WTC11 (cell line): Measurements from ENCODE around the gene MTHFS. TPM values are rescaled to one million over a fixed set of nuclear protein-coding genes. Genes with fewer than 3 reads are reported as not detected.
A peak's percentile ranks its signal among the peaks of the same experiment; 100 is the strongest.

Experiments
- ATAC-seq: fragments of 200-7000 bp; cut with Tn5 transposase; 2 replicates; pipeline ENCODE4 v1.10.0; 2021; ENCODE audit warnings: mild to moderate bottlenecking, moderate library complexity
- CTCF ChIA-PET: fragments of 300-600 bp; sonication (Branson Sonifier 250); formaldehyde crosslinking; loops from one replicate; lab custom pipeline; 2021; ENCODE audit warnings: antibody characterized with exemption; lab: Charles Lee
- POLR2A ChIA-PET: fragments of 350-600 bp; sonication (Branson Sonifier 250); formaldehyde crosslinking; loops from one replicate; lab custom pipeline; 2021; ENCODE audit warnings: antibody characterized with exemption; lab: Charles Lee
- DNase-seq: peaks from one replicate; pipeline ENCODE4 v3.0.0; 2021; ENCODE audit warnings: low spot score
- H3K27ac Mint-ChIP-seq: 2 replicates; pipeline ENCODE4 v1.8.0; 2021; ENCODE audit warnings: mixed read lengths
- H3K27me3 Mint-ChIP-seq: 2 replicates; pipeline ENCODE4 v1.8.0; 2021; ENCODE audit warnings: low read depth, mild to moderate bottlenecking, moderate library complexity, mixed read lengths
- H3K36me3 Mint-ChIP-seq: 2 replicates; pipeline ENCODE4 v1.8.0; 2021; ENCODE audit warnings: mixed read lengths
- H3K4me1 Mint-ChIP-seq: 2 replicates; pipeline ENCODE4 v1.8.0; 2022; ENCODE audit warnings: mixed read lengths
- H3K4me3 Mint-ChIP-seq: 2 replicates; pipeline ENCODE4 v1.8.0; 2021; ENCODE audit warnings: mild to moderate bottlenecking, moderate library complexity, mixed read lengths
- H3K9me3 Mint-ChIP-seq: 2 replicates; pipeline ENCODE4 v1.8.0; 2021; ENCODE audit warnings: mixed read lengths
- ESRRA ChIP-seq: sonication (generic); formaldehyde crosslinking; IDR thresholded peaks from 2 replicates; pipeline ENCODE4 v1.8.1; 2022; ENCODE audit warnings: mild to moderate bottlenecking, missing genetic modification reagents, borderline replicate concordance
- GRHL2 ChIP-seq: fragments of 250-450 bp; sonication (Bioruptor Pico); IDR thresholded peaks from 2 replicates; pipeline ENCODE4 v1.8.0; 2022; ENCODE audit warnings: mild to moderate bottlenecking, moderate library complexity; ENCODE audit not compliant: insufficient replicate concordance, severe bottlenecking
- KAT7 ChIP-seq: sonication (generic); formaldehyde crosslinking; IDR thresholded peaks from 2 replicates; pipeline ENCODE4 v1.8.1; 2023; ENCODE audit warnings: missing genetic modification reagents, mild to moderate bottlenecking, borderline replicate concordance
- MXD4 ChIP-seq: fragments of 250-450 bp; sonication (Bioruptor Pico); IDR thresholded peaks from 2 replicates; pipeline ENCODE4 v1.8.0; 2021; ENCODE audit warnings: mild to moderate bottlenecking, moderate library complexity, borderline replicate concordance
- NFYB ChIP-seq: sonication (generic); formaldehyde crosslinking; conservative IDR thresholded peaks from 2 replicates; pipeline ENCODE4 v1.8.0; 2022; ENCODE audit warnings: low read depth, missing genetic modification reagents
- NR3C1 ChIP-seq: sonication (generic); formaldehyde crosslinking; conservative IDR thresholded peaks from 2 replicates; pipeline ENCODE4 v1.8.1; 2023; ENCODE audit warnings: low read depth, mild to moderate bottlenecking, missing genetic modification reagents
- PRRX2 ChIP-seq: fragments of 250-450 bp; sonication (Bioruptor Pico); IDR thresholded peaks from 2 replicates; pipeline ENCODE4 v1.8.0; 2021; ENCODE audit warnings: mild to moderate bottlenecking
- SMAD4 ChIP-seq: sonication (generic); formaldehyde crosslinking; IDR thresholded peaks from 2 replicates; pipeline ENCODE4 v1.8.0; 2022; ENCODE audit warnings: mild to moderate bottlenecking, missing genetic modification reagents
- SOX15 ChIP-seq: fragments of 250-450 bp; sonication (Bioruptor Pico); IDR thresholded peaks from 2 replicates; pipeline ENCODE4 v1.9.0; 2021; ENCODE audit warnings: mild to moderate bottlenecking
- ZNF121 ChIP-seq: sonication (generic); formaldehyde crosslinking; IDR thresholded peaks from 2 replicates; pipeline ENCODE4 v1.8.0; 2023; ENCODE audit warnings: missing genetic modification reagents
- ZNF396 ChIP-seq: fragments of 250-450 bp; sonication (Bioruptor Pico); IDR thresholded peaks from 2 replicates; pipeline ENCODE4 v1.8.0; 2021; ENCODE audit warnings: mild to moderate bottlenecking, moderate library complexity, borderline replicate concordance
- ZNF416 ChIP-seq: fragments of 250-450 bp; sonication (Bioruptor Pico); IDR thresholded peaks from 2 replicates; pipeline ENCODE4 v1.9.0; 2021; ENCODE audit warnings: mild to moderate bottlenecking, inconsistent platforms
- ZNF423 ChIP-seq: fragments of 250-450 bp; sonication (Bioruptor Pico); IDR thresholded peaks from 2 replicates; pipeline ENCODE4 v2.1.2; 2022; ENCODE audit warnings: mild to moderate bottlenecking, moderate library complexity
- total RNA-seq: library from RNA; stranded (reverse); gene quantifications from 3 replicates; pipeline ENCODE4 v1.2.3, GENCODE V29; 2021
- TF ChIP-seq, protein P1 (sequence below): sonication (generic); formaldehyde crosslinking; conservative IDR thresholded peaks from 2 replicates; pipeline ENCODE4 v1.8.1; 2023; ENCODE audit warnings: mild to moderate bottlenecking, low read depth, missing genetic modification reagents, moderate library complexity
- TF ChIP-seq, protein P2 (sequence below): sonication (generic); formaldehyde crosslinking; IDR thresholded peaks from 2 replicates; pipeline ENCODE4 v1.8.0; 2023; ENCODE audit warnings: mild to moderate bottlenecking, missing genetic modification reagents
- TF ChIP-seq, protein P3 (sequence below): sonication (generic); formaldehyde crosslinking; conservative IDR thresholded peaks from 2 replicates; pipeline ENCODE4 v1.8.1; 2022; ENCODE audit warnings: mild to moderate bottlenecking, missing genetic modification reagents
- TF ChIP-seq, protein P4 (sequence below): fragments of 250-450 bp; sonication (Bioruptor Pico); IDR thresholded peaks from 2 replicates; pipeline ENCODE4 v1.9.0; 2021; ENCODE audit warnings: mild to moderate bottlenecking
- TF ChIP-seq, protein P5 (sequence below): fragments of 250-450 bp; sonication (Bioruptor Pico); conservative IDR thresholded peaks from 2 replicates; pipeline ENCODE4 v1.9.0; 2021; ENCODE audit warnings: mild to moderate bottlenecking
- TF ChIP-seq, protein P6 (sequence below): sonication (generic); formaldehyde crosslinking; IDR thresholded peaks from 2 replicates; pipeline ENCODE4 v1.8.1; 2023; ENCODE audit warnings: mild to moderate bottlenecking, moderate library complexity, missing genetic modification reagents
- TF ChIP-seq, protein P7 (sequence below): sonication (generic); formaldehyde crosslinking; IDR thresholded peaks from 2 replicates; pipeline ENCODE4 v1.8.0; 2022; ENCODE audit warnings: mild to moderate bottlenecking, missing genetic modification reagents

Gene MTHFS
- total RNA-seq, 1 experiment from 2014 or later = 24.8 TPM

DNA sequence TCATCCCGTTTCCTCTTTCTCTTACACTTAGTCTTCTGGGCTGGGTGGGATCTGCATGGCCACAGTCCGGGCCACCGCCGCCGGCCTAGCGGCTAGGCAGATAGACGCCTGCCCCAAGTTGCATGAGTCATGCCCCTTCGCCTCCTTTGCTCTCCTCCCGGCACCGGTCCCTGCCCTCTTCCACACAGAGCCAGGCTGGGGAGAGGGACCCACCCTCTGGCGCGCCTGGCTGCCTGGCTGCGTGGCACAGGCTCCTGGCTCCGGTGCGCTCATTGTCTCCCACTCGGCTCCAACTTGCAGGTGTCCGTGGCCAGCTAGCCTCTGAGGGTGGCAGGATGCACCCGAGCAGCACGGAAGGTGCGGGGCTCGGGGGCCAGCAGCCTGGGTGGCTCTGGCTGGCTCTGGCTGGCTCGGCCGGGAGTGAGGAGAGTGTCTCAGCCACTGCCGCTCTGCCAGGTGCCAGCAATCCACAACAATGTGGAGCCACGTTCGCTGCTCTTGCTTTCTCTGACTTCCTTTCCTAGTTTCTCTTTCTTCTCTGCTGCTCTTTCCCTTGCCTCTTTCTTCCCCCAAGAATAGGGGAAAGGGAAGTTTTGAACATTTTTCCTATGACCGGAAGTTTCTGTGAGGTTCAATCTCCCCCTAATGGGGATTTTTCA lies 22.4 kb upstream of the MTHFS start:
- H3K4me1 Mint-ChIP-seq = peaks cover 31% of the 10 kb centered on the region
- POLR2A ChIA-PET = no interaction called here
- peak; percentile 32 for DNase-seq
- CTCF ChIA-PET = no interaction called here
- H3K27me3 Mint-ChIP-seq = no peaks in the 10 kb centered on the region; the same call in 1 of the 2 replicates
- TF ChIP-seq, protein P1, sequence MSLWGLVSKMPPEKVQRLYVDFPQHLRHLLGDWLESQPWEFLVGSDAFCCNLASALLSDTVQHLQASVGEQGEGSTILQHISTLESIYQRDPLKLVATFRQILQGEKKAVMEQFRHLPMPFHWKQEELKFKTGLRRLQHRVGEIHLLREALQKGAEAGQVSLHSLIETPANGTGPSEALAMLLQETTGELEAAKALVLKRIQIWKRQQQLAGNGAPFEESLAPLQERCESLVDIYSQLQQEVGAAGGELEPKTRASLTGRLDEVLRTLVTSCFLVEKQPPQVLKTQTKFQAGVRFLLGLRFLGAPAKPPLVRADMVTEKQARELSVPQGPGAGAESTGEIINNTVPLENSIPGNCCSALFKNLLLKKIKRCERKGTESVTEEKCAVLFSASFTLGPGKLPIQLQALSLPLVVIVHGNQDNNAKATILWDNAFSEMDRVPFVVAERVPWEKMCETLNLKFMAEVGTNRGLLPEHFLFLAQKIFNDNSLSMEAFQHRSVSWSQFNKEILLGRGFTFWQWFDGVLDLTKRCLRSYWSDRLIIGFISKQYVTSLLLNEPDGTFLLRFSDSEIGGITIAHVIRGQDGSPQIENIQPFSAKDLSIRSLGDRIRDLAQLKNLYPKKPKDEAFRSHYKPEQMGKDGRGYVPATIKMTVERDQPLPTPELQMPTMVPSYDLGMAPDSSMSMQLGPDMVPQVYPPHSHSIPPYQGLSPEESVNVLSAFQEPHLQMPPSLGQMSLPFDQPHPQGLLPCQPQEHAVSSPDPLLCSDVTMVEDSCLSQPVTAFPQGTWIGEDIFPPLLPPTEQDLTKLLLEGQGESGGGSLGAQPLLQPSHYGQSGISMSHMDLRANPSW = no peak
- no peak for TF ChIP-seq NR3C1 (CRISPR knock-in tag)
- TF ChIP-seq, protein P2, sequence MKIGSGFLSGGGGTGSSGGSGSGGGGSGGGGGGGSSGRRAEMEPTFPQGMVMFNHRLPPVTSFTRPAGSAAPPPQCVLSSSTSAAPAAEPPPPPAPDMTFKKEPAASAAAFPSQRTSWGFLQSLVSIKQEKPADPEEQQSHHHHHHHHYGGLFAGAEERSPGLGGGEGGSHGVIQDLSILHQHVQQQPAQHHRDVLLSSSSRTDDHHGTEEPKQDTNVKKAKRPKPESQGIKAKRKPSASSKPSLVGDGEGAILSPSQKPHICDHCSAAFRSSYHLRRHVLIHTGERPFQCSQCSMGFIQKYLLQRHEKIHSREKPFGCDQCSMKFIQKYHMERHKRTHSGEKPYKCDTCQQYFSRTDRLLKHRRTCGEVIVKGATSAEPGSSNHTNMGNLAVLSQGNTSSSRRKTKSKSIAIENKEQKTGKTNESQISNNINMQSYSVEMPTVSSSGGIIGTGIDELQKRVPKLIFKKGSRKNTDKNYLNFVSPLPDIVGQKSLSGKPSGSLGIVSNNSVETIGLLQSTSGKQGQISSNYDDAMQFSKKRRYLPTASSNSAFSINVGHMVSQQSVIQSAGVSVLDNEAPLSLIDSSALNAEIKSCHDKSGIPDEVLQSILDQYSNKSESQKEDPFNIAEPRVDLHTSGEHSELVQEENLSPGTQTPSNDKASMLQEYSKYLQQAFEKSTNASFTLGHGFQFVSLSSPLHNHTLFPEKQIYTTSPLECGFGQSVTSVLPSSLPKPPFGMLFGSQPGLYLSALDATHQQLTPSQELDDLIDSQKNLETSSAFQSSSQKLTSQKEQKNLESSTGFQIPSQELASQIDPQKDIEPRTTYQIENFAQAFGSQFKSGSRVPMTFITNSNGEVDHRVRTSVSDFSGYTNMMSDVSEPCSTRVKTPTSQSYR (CRISPR knock-in tag) = no peak
- no peak for TF ChIP-seq SOX15 (CRISPR knock-in tag)
- no peak for TF ChIP-seq MXD4 (CRISPR knock-in tag)
- TF ChIP-seq SMAD4 (CRISPR knock-in tag) = no peak
- no peak for TF ChIP-seq KAT7 (CRISPR knock-in tag)
- no peak for TF ChIP-seq ZNF423
- no peak for TF ChIP-seq ZNF396 (CRISPR knock-in tag)
- TF ChIP-seq ZNF121 = no peak
- no peak for TF ChIP-seq PRRX2 (CRISPR knock-in tag)
- TF ChIP-seq ESRRA (CRISPR knock-in tag) = no peak
- no peak for TF ChIP-seq NFYB
- no peak for TF ChIP-seq ZNF416 (CRISPR knock-in tag)
- TF ChIP-seq, protein P3, sequence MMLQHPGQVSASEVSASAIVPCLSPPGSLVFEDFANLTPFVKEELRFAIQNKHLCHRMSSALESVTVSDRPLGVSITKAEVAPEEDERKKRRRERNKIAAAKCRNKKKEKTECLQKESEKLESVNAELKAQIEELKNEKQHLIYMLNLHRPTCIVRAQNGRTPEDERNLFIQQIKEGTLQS = no peak
- peak; percentile 4 for ATAC-seq
- peaks cover 79% of the 10 kb centered on the region for H3K36me3 Mint-ChIP-seq
- H3K4me3 Mint-ChIP-seq = peak overlapping the region; percentile 53
- H3K27ac Mint-ChIP-seq = peak overlapping the region; percentile 93
- H3K9me3 Mint-ChIP-seq = peaks cover 60% of the 10 kb centered on the region

DNA sequence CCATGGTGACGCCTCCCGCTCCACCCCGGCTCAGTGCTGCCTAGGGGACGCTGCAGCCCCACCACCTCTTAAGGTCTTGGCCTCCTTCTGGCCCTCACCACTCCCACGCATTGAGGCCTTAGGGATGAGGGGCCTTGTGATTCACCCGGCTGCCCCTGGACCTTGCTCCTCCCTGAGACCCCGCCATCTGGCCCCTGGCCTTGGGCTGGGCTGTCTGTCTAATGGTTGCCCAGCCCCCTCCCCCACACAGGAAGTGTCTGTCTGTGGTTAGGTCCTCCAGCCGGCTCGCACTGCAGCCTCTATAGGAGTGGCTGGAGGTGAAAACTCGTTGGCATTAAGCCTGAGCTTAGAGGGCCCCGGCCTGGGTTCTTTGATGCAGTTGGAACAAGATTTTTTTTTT lies 21.5 kb upstream of the MTHFS start:
- H3K4me3 Mint-ChIP-seq = no peak overlapping the region
- peaks cover 67% of the 10 kb centered on the region for H3K9me3 Mint-ChIP-seq
- POLR2A ChIA-PET = no interaction called here
- TF ChIP-seq GRHL2 (CRISPR knock-in tag) (no peak), KAT7 (CRISPR knock-in tag) (no peak), ZNF121 (no peak)
- TF ChIP-seq, protein P4, sequence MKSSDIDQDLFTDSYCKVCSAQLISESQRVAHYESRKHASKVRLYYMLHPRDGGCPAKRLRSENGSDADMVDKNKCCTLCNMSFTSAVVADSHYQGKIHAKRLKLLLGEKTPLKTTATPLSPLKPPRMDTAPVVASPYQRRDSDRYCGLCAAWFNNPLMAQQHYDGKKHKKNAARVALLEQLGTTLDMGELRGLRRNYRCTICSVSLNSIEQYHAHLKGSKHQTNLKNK = no peak
- TF ChIP-seq, protein P1 = no peak
- TF ChIP-seq, protein P5, sequence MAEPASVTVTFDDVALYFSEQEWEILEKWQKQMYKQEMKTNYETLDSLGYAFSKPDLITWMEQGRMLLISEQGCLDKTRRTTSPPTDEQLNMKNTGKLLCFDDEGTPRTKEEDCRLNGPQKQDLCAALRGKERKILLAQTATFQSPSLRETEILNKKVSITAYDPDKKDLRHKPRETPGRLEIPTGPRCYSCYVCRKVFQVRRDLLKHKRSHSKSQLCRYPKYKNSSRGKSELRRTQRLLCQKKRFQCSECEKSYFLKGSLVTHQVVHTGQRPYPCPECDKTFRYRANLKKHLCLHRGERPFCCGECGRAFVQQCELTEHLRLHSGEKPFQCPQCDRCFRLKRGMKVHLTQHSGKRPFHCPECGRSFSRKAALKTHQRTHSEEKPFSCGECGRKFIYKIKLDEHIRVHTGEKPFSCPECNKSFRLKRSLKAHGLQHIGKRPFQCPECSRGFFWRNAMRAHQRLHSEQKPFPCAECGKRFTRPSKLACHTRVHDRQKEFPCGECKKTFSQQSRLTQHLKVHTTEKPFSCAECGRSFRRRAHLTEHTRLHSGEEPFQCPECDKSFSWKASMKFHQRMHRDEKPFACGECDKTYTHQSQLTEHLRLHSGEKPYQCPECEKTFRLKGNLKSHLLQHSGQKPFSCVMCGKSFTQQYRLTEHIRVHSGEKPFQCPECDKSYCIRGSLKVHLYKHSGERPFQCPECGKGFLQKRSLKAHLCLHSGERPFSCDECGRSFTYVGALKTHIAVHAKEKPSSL (CRISPR knock-in tag) = no peak
- TF ChIP-seq, protein P6, sequence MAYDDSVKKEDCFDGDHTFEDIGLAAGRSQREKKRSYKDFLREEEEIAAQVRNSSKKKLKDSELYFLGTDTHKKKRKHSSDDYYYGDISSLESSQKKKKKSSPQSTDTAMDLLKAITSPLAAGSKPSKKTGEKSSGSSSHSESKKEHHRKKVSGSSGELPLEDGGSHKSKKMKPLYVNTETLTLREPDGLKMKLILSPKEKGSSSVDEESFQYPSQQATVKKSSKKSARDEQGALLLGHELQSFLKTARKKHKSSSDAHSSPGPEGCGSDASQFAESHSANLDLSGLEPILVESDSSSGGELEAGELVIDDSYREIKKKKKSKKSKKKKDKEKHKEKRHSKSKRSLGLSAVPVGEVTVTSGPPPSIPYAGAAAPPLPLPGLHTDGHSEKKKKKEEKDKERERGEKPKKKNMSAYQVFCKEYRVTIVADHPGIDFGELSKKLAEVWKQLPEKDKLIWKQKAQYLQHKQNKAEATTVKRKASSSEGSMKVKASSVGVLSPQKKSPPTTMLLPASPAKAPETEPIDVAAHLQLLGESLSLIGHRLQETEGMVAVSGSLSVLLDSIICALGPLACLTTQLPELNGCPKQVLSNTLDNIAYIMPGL = no peak
- TF ChIP-seq, protein P7, sequence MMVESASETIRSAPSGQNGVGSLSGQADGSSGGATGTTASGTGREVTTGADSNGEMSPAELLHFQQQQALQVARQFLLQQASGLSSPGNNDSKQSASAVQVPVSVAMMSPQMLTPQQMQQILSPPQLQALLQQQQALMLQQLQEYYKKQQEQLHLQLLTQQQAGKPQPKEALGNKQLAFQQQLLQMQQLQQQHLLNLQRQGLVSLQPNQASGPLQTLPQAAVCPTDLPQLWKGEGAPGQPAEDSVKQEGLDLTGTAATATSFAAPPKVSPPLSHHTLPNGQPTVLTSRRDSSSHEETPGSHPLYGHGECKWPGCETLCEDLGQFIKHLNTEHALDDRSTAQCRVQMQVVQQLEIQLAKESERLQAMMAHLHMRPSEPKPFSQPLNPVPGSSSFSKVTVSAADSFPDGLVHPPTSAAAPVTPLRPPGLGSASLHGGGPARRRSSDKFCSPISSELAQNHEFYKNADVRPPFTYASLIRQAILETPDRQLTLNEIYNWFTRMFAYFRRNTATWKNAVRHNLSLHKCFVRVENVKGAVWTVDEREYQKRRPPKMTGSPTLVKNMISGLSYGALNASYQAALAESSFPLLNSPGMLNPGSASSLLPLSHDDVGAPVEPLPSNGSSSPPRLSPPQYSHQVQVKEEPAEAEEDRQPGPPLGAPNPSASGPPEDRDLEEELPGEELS = no peak

More for the DNA sequence above, 21.5 kb upstream of the MTHFS start:
- CTCF ChIA-PET = no interaction called here
- no peaks in the 10 kb centered on the region; the same call in 1 of the 2 replicates for H3K27me3 Mint-ChIP-seq
- H3K27ac Mint-ChIP-seq = no peak overlapping the region
- peaks cover 89% of the 10 kb centered on the region for H3K36me3 Mint-ChIP-seq
- peaks cover 31% of the 10 kb centered on the region for H3K4me1 Mint-ChIP-seq
- peak; percentile 17 for DNase-seq
- peak; percentile 19 for ATAC-seq
